ENCODE data around the gene RPUSD1. TPM values are rescaled to one million over a fixed set of nuclear protein-coding genes. Genes with fewer than 3 reads are reported as not detected.

The RPUSD1 gene
- total and polyA plus RNA-seq, 2 of the 13 experiments (the other 11 are each of a cell fraction or from before 2014, with no cell fraction given), result 13.1 to 26.2 TPM

DNA sequence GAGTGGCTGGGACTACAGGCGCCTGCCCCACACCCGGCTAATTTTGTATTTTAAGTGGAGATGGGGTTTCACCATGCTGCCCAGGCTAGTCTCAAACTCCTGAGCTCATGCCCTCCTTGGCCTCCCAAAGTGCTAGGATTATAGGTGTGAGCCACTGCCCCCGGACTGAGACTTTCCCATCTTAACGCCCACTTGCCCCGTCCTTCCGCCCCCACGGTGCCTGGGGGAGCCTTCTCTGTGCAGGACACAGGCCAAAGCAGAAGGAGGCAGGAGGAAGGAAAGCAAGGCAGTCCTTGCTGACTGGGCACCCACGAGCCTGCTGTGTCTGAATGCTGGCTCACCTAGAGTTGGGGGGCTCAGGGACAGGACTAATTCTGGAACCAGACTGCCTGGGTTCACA, 30.0 kb upstream of the RPUSD1 start:
- Histone ChIP-seq H3K36me3 (replicated peaks in 1 of 2; ENCODE audit: control insufficient read depth in 1 of 2, insufficient read depth in 2 of 2, low read length in 2 of 2) (no peaks in the 10 kb centered on the region), H3K79me2 (ENCODE audit: insufficient read depth, low read length) (no peaks in the 10 kb centered on the region), H2AFZ (ENCODE audit: low read length) (no peak overlapping the region), H3K27ac (ENCODE audit: extremely low read length, insufficient read depth, low read length) (no peak overlapping the region), H3K4me1 (ENCODE audit: insufficient read depth, low read length) (no peaks in the 10 kb centered on the region), H3K27me3 (ENCODE audit: control insufficient read depth in 1 of 2, insufficient read depth in 2 of 2, low read length in 2 of 2) (peaks cover 22 to 73% of the 10 kb centered on the region in 2 experiments), H4K20me1 (ENCODE audit: insufficient read depth, low read length) (0 out of 2 replicates have a peak, but pooled peaks cover 3% of the 10 kb centered on the region), H3K4me2 (ENCODE audit: low read depth, low read length) (no peak overlapping the region), H3K9me3 (ENCODE audit: low read length) (0 out of 2 replicates have a peak, but pooled peaks cover 5% of the 10 kb centered on the region), H3K4me3 (replicated peaks in 1 of 3; ENCODE audit: insufficient read depth in 1 of 3, low read depth in 2 of 3, low read length in 3 of 3) (no peak overlapping the region), H3K9ac (ENCODE audit: insufficient read depth, low read depth, low read length) (no peak overlapping the region)
- DNase-seq (ENCODE audit: low spot score), result no peak
- ChIA-PET CTCF (ENCODE audit: low intra/inter-chr PET ratio, low total read pairs) (no interaction called here), POLR2A (no interaction called here)
- in situ Hi-C loops (cut with HindIII; ENCODE audit: extremely low pct_ligation_motif_present, low pct_unique_long_range_greater_than_20kb) (loop anchor here (25.0 kb wide), 1 partner anchor 394 kb away; no protein-coding TSS in a partner anchor), intact Hi-C loops (cut with micrococcal nuclease; ENCODE audit: unreplicated experiment) (no loop called here)
- no peak for FAIRE-seq
- no peak for ATAC-seq
- no TSS peak for BruUV-seq (replicated peaks)
- 30% methylated on average over 8 of the region's 8 CpGs for WGBS (ENCODE audit: low lambda C conversion rate)
- no peak for TF ChIP-seq ZNF224 (CRISPR knock-in tag; IDR thresholded peaks at IDR 0.05)
- no peak for TF ChIP-seq EZH2 (conservative IDR thresholded peaks at IDR 0.05; ENCODE audit: low read depth, low read length)
- TF ChIP-seq SAP130 (CRISPR knock-in tag; IDR thresholded peaks at IDR 0.05; ENCODE audit: low read depth), result no peak
- TF ChIP-seq ATM (IDR thresholded peaks at IDR 0.05; ENCODE audit: borderline replicate concordance), result no peak
- no peak for TF ChIP-seq ZNF343 (CRISPR knock-in tag; IDR thresholded peaks at IDR 0.05)
- TF ChIP-seq ZBTB42 (CRISPR knock-in tag; IDR thresholded peaks at IDR 0.05), result no peak
- TF ChIP-seq ZNF136 (CRISPR knock-in tag; IDR thresholded peaks at IDR 0.05; ENCODE audit: low read depth), result no peak
- TF ChIP-seq NKX3-1 (CRISPR knock-in tag; IDR thresholded peaks at IDR 0.05), result no peak
- no peak for TF ChIP-seq ZKSCAN1 (IDR thresholded peaks at IDR 0.05; ENCODE audit: low read length)
- TF ChIP-seq, protein P1, sequence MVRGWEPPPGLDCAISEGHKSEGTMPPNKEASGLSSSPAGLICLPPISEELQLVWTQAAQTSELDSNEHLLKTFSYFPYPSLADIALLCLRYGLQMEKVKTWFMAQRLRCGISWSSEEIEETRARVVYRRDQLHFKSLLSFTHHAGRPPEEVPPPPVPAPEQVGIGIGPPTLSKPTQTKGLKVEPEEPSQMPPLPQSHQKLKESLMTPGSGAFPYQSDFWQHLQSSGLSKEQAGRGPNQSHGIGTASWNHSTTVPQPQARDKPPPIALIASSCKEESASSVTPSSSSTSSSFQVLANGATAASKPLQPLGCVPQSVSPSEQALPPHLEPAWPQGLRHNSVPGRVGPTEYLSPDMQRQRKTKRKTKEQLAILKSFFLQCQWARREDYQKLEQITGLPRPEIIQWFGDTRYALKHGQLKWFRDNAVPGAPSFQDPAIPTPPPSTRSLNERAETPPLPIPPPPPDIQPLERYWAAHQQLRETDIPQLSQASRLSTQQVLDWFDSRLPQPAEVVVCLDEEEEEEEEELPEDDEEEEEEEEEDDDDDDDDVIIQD (CRISPR knock-in tag; IDR thresholded peaks at IDR 0.05; ENCODE audit: low read depth), result no peak
- TF ChIP-seq ZNF451 (CRISPR knock-in tag; IDR thresholded peaks at IDR 0.05), result no peak
- TF ChIP-seq ZHX1 (CRISPR knock-in tag; IDR thresholded peaks at IDR 0.05; ENCODE audit: low read depth), result no peak
- no peak for TF ChIP-seq RERE (CRISPR knock-in tag; IDR thresholded peaks at IDR 0.05; ENCODE audit: low read depth)
- no peak for TF ChIP-seq SATB2 (CRISPR knock-in tag; IDR thresholded peaks at IDR 0.05)
- no peak for TF ChIP-seq MED13 (CRISPR knock-in tag; IDR thresholded peaks at IDR 0.05)
- TF ChIP-seq NFE2L2 (IDR thresholded peaks at IDR 0.05; ENCODE audit: low read length), result no peak
